HG03139 (cell line): ENCODE measurements around the gene MEF2D.

Experiments
- ATAC-seq: cut with Tn5 transposase; IDR thresholded peaks from one replicate; pipeline ENCODE4 v1.9.1; 2021; ENCODE audit not compliant: unreplicated experiment

Gene MEF2D

DNA sequence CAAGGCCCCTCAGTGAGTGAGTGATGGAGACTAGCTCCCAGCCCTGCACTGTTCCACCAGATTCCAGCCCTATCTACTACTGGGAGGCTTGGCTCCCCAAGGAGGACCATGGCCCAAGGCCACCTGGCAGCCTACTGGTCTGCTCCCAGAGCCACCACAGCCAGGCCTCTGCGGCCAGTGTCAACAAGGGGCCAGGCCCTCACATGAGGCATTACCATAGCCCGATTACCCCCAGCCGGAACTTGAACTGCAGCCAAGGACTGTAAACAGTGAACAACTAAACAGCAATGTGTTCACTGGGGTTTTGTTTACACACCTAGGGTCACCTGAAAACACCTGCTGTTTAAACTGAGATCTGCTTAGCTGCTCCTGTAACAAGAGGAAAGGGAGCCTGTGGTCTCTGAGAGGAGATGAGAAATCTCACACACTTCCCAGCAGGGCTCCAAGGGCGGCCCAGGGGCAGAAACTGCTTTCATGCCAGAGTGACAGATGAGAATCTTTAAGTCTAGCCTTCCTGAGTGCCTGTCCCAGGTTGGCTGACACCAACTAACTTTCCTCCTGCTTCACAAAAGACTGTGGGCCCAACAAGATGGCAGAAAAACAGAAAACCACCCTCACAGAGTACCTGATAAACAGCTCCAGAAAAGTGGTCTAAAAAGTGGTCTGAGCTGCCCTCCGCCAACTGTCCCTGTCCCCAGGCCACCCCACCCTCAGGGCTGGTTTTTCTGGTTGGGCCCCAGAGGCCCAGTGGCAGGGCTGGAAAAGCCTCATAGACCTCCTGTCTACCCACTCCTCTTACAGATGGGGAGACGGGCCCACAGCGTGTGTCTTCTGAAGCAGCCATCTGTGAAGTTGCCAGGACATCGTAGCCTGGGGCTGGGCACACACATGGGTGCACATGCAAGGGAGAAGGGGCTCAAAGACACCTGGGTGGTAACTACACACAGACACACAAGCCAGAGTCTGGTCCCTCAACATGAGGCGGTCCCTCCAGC, 28.8 kb downstream of the MEF2D start:
- ATAC-seq, result no peak

- no peak for ATAC-seq
These were observed 30.1 kb downstream of the MEF2D start for GRCh38 chr1:156470473-156470872.

- ATAC-seq, result no peak
These were observed 31.8 kb downstream of the MEF2D start for GRCh38 chr1:156468693-156469345.

- ATAC-seq, result no peak
These were observed 32.7 kb downstream of the MEF2D start for GRCh38 chr1:156467906-156468305.

DNA sequence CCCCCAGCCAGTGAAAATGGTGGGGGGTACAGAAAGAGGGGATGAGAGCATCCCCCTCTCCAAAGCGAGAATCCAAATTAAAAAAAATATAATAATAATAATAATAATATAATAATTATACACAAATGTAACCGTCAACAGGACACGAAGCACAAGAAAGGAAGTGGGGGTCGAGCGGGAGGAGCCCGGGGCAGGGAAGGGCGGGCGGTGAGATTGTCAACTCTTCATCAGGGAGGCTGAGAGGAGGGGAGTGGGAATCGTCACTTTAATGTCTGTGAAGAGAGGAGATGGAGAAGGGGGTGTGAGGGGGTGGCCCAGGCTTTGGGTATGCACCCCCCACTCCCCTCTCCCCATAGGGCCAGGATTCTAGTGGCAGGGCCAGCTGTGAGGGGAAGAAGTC, 33.2 kb downstream of the MEF2D start:
- ATAC-seq, result no peak

GRCh38 chr1:156465747-156466365, 34.7 kb downstream of the MEF2D start:
- no peak for ATAC-seq

GRCh38 chr1:156464825-156465452, 35.6 kb downstream of the MEF2D start:
- ATAC-seq, result no peak

DNA sequence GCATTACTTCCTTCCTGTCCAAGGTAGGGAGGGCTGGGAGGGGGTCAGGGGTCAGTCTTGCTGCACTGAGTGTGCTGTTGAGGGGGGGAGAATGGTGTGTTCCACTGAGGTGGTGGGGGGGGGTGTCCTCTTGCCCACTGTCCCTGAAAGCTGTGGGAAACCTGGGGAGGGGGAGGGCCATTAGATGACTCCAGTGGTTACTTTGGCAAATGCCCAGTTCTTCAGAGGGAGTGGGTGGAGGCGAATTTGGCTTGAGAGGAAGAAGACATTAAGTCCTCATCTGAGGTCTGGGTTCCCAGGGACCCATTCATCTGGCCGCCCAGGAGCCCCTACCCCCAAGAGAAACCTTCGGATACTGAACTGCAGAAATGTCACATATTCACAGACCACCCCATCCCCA, 36.2 kb downstream of the MEF2D start:
- no peak for ATAC-seq

GRCh38 chr1:156463874-156464273, 36.7 kb downstream of the MEF2D start:
- no peak for ATAC-seq

DNA sequence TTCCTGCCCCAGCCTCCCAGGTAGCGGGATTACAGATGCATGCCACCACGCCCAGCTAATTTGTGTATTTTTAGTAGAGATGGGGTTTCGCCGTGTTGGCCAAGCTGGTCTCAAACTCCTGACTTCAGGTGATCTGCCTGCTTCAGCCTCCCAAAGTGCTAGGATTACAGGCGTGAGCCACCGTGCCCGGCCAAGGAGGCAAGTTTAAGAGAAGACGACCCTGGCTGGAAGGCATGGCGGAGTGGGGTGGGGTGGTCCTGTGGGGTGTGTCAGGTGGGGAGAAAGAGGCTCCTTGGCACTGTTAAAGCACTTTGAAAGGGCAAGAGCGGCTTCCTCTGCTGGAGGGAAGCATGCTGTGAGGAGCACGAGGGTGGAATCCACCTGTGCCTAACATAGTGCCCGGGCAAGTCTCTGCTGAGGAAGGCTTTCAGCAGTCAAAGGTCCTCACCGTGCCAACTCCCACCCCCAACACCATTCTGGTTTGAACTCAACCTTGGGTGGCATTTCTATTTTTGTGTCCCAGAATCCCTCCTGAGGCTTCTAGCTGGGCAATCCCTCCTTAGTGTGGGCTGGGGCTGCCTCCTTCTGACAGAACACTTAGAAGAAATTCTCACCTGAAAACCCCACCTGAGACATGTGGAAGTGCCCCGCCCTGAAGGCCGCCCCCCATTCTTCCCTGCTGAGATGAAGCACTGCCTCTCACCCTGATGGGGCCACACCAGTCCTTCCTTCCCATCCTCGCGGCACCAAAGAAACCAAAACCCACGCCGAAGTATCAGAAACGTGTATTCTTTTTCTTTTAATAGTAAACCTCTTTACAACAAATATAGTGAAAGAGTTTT, 37.4 kb downstream of the MEF2D start:
- ATAC-seq, result no peak

DNA sequence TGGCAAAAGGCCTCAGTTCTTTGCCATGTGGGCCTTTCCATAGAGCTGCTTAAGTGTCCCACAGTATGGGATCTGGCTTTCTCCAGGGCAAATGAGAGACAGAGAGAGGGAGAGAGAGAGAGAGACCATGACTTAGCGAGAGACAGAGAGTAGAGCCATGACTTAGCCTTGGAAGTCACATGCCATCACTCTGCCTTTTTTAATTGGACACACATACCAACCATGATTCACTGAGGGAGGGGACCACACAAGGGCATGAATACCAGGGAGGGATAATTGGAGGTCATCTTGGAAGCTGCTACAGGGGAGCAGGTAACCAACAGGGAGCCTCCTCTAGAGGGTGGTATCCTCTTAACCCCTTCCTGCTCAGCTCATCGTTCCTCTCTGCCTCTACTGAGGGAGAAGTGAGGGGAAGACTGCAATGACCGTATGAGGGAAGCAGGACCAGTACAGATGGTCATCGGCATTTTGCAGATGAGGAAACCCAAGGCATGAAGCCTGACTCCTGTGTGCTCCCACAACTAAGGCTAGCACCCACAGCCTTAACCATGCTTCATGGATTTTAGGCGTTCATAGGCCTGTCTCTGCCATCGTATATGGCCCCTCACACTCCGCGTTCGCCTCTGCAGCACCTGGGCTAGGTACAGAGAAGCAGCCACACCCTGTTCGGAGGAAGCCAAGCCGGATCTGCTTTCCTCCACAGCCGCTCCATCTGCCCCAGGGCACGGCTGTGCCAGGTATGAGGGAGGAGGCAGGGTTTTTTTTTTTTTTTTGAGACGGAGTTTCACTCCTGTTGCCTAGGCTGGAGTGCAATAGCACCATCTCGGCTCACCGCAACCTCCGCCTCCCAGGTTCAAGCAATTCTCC, 38.6 kb downstream of the MEF2D start:
- no peak for ATAC-seq

DNA sequence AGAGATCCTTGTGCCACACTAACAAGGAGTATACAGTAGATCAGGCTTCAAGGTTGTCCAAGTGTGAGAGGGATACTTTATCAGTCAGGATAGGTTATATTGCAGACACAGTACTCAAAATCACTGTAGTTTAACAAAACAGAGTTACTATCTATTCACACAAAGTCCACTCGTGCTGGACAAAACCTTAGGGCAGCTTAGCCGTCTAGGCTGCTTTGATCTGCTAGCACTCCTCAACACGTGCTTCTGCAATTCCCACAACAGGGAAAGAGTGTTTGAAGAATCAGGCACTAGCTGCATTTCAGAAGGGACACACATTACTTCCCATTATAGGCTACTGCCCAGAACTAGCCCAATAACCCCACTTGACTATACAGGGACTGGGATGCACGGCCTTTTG, 39.5 kb downstream of the MEF2D start:
- ATAC-seq, result no peak

GRCh38 chr1:156460525-156460924, 40.0 kb downstream of the MEF2D start:
- no peak for ATAC-seq

- ATAC-seq, result no peak
These were observed 42.4 kb downstream of the MEF2D start for GRCh38 chr1:156458181-156458503.

DNA sequence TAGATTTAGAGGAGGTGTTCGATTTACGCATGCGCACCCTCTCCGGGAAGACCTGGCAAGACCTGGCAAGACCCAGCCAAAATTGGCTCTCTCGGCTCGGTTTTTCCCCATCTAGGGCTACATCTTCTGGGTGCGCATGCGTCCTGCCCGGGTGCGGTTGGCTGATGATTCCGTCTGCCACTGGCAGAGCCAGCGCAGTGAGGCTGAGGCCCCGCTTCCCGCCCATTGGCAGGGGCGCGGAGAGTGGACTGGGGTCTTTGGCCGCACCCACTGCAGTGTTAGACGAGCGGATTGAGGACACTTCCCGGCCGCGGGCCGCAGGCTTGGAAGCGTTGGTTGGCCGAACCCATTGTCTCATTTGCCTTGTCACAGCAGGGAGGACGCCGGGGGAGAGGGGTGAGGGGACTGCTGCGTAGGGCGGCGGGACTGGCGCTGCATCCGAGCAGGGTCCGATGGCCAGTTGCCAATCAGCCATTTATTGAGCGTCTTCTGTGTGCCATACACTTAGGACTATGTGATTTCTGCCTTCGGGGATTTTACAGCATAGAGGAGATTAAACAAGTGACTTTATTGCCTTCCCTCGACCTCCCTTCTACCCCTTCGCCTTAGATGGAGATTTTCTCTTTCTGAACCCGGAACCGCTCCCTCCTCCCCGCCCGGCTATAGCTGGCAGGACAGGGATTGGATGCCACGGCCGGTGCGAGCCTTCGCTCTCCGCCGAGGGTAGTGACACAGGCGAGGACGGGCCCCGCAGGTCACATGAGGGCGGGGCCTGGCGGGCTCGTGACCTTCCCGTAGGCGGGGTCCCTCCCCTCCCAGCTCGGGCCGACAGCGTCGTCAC, 43.7 kb downstream of the MEF2D start:
- peak; percentile 75 for ATAC-seq

DNA sequence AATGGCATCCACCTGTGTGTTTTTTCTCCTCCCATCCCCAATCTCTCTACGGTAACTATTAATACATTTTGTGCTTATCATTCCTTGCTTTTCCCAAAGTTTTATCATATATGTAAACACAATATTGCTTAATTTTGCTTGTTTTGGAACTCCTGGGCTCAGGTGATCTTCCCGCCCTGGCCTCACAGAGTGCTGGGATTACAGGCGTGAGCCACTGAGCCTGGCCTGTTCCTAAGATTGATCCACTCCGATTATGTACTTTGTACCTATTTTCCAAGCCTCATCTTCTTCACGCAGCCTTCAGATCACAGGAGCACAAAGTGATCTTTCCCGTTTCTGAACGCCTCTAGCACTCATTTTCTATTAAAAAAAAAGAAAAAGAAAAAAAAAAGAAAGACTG, 45.2 kb downstream of the MEF2D start:
- no peak for ATAC-seq

DNA sequence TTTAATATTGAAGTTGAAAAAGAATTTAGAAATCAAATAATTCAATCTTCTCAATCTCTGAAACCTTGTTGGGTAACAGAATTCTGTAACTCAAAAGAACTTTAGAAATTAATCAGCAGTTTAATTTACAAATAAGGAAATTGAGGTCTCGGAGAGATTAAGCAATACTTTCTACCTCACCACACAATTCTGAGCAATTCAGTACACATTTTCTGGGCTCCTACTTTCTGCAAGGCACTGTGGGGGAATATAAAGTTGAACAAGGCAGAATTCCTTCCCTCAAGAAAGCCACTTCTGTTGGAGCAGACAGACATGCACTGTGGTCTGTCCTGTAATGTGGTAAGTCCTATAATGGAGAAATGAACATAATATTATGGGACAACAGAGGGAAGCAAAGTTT, 47.7 kb downstream of the MEF2D start:
- ATAC-seq, result no peak

- ATAC-seq, result no peak
These were observed 48.9 kb downstream of the MEF2D start for GRCh38 chr1:156451505-156452160.
